H9 (cell line): ENCODE measurements around the gene BCAS3. TPM values are rescaled to one million over a fixed set of nuclear protein-coding genes. Genes with fewer than 3 reads are reported as not detected.

Experiments
- DNase-seq: peaks from one replicate; pipeline ENCODE4 v3.0.0-alpha.2; 2017
- H2AFZ ChIP-seq: one replicate; pipeline ENCODE4 v1.6.1; 2013; ENCODE audit warnings: mild to moderate bottlenecking, low read length, control low read depth, moderate library complexity
- H2AK5ac ChIP-seq: 2 replicates; pipeline ENCODE4 v1.6.1; 2013; ENCODE audit warnings: low read length, control low read depth, mixed read lengths; ENCODE audit not compliant: insufficient read length
- H2BK120ac ChIP-seq: one replicate; pipeline ENCODE4 v1.6.1; 2013; ENCODE audit warnings: low read depth, mild to moderate bottlenecking, low read length, control low read depth, inconsistent platforms; ENCODE audit not compliant: poor library complexity, severe bottlenecking
- H2BK12ac ChIP-seq: 2 replicates; pipeline ENCODE4 v1.6.1; 2013; ENCODE audit warnings: low read length, control low read depth, mixed read lengths, low read depth; ENCODE audit not compliant: insufficient read length
- H2BK15ac ChIP-seq: 2 replicates; pipeline ENCODE4 v1.6.1; 2013; ENCODE audit warnings: low read depth, low read length, control low read depth
- H2BK20ac ChIP-seq: one replicate; pipeline ENCODE4 v1.6.1; 2013; ENCODE audit warnings: low read depth, mild to moderate bottlenecking, low read length, control low read depth, inconsistent platforms; ENCODE audit not compliant: poor library complexity, severe bottlenecking
- H2BK5ac ChIP-seq: 2 replicates; pipeline ENCODE4 v1.6.1; 2013; ENCODE audit warnings: low read length, control low read depth, mixed read lengths; ENCODE audit not compliant: insufficient read length
- H3K14ac ChIP-seq: 2 replicates; pipeline ENCODE4 v1.6.1; 2013; ENCODE audit warnings: low read length, control low read depth; ENCODE audit not compliant: insufficient read depth
- H3K18ac ChIP-seq: 2 replicates; pipeline ENCODE4 v1.6.1; 2013; ENCODE audit warnings: low read depth, mild to moderate bottlenecking, mixed read lengths, low read length, control low read depth; ENCODE audit not compliant: insufficient read length
- H3K23ac ChIP-seq: 2 replicates; pipeline ENCODE4 v1.6.1; 2013; ENCODE audit warnings: low read length, control low read depth, mixed read lengths, low read depth; ENCODE audit not compliant: insufficient read length
- H3K23me2 ChIP-seq: 2 replicates; pipeline ENCODE4 v1.6.1; 2013; ENCODE audit warnings: low read depth, mild to moderate bottlenecking, mixed read lengths, low read length, control low read depth; ENCODE audit not compliant: insufficient read length, poor library complexity, severe bottlenecking
- H3K27ac ChIP-seq: 2 replicates; pipeline ENCODE4 v1.5.1; 2013; ENCODE audit warnings: low read length, control low read depth, mixed read lengths, low read depth; ENCODE audit not compliant: insufficient read length
- H3K27me3 ChIP-seq: 2 replicates; pipeline ENCODE4 v1.6.1; 2013; ENCODE audit warnings: low read length, control low read depth, inconsistent platforms; ENCODE audit not compliant: insufficient read depth
- H3K4ac ChIP-seq: 2 replicates; pipeline ENCODE4 v1.6.1; 2013; ENCODE audit warnings: low read depth, mild to moderate bottlenecking, control low read depth, inconsistent platforms, low read length, moderate library complexity
- H3K4me1 ChIP-seq: 2 replicates; pipeline ENCODE4 v1.6.1; 2013; ENCODE audit warnings: low read length, control low read depth, inconsistent platforms; ENCODE audit not compliant: insufficient read depth
- H3K4me2 ChIP-seq: 2 replicates; pipeline ENCODE4 v1.6.1; 2013; ENCODE audit warnings: low read length, control low read depth, mixed read lengths; ENCODE audit not compliant: insufficient read length, insufficient read depth
- H3K56ac ChIP-seq: 2 replicates; pipeline ENCODE4 v1.6.1; 2013; ENCODE audit warnings: low read depth, mild to moderate bottlenecking, mixed read lengths, low read length, control low read depth; ENCODE audit not compliant: insufficient read length
- H3K79me1 ChIP-seq: 2 replicates; pipeline ENCODE4 v1.6.1; 2013; ENCODE audit warnings: low read depth, mild to moderate bottlenecking, moderate library complexity, low read length, control low read depth, inconsistent platforms; ENCODE audit not compliant: insufficient read depth, poor library complexity, severe bottlenecking
- H3K79me2 ChIP-seq: 2 replicates; pipeline ENCODE4 v1.6.1; 2013; ENCODE audit warnings: low read length, control low read depth, inconsistent platforms; ENCODE audit not compliant: insufficient read depth
- H3K9ac ChIP-seq: 2 replicates; pipeline ENCODE4 v1.6.1; 2013; ENCODE audit warnings: low read length, control low read depth, mixed read lengths; ENCODE audit not compliant: insufficient read length; ENCODE audit errors: extremely low read depth
- H3K9me3 ChIP-seq: one replicate; pipeline ENCODE4 v1.6.1; 2013; ENCODE audit warnings: low read depth, low read length, inconsistent platforms; ENCODE audit not compliant: control insufficient read depth
- H3T11ph ChIP-seq: one replicate; pipeline ENCODE4 v1.6.1; 2013; ENCODE audit warnings: mild to moderate bottlenecking, low read length, control low read depth, inconsistent platforms
- H4K20me1 ChIP-seq: one replicate; pipeline ENCODE4 v1.6.1; 2013; ENCODE audit not compliant: control insufficient read depth, insufficient read length, insufficient read depth
- H4K5ac ChIP-seq: 2 replicates; pipeline ENCODE4 v1.6.1; 2013; ENCODE audit warnings: low read depth, mild to moderate bottlenecking, mixed read lengths, low read length, control low read depth; ENCODE audit not compliant: insufficient read length
- H4K8ac ChIP-seq: replicated peaks from 2 replicates; pipeline ENCODE4 v1.6.1; 2013; ENCODE audit warnings: low read length, control low read depth, mixed read lengths, low read depth; ENCODE audit not compliant: insufficient read length
- H4K91ac ChIP-seq: 2 replicates; pipeline ENCODE4 v1.6.1; 2013; ENCODE audit warnings: low read depth, mild to moderate bottlenecking, moderate library complexity, mixed read lengths, low read length, control low read depth; ENCODE audit not compliant: insufficient read length
- H3K27ac Mint-ChIP-seq, 3 experiments: 2 replicates in 2 of 3; 3 replicates in 1 of 3; pipeline ENCODE4 v1.8.0; 2020 to 2021; ENCODE audit warnings: mixed read lengths in 3 of 3, mild to moderate bottlenecking in 1 of 3, moderate library complexity in 1 of 3
- H3K27me3 Mint-ChIP-seq: 2 replicates; pipeline ENCODE4 v1.8.0; 2021; ENCODE audit warnings: low read depth, mild to moderate bottlenecking, moderate library complexity, mixed read lengths
- H3K36me3 Mint-ChIP-seq, 3 experiments: 2 replicates in 2 of 3; 3 replicates in 1 of 3; pipeline ENCODE4 v1.8.0; 2020 to 2021; ENCODE audit warnings: low read depth in 3 of 3, mixed read lengths in 3 of 3; ENCODE audit not compliant: insufficient read depth in 1 of 3
- H3K4me1 Mint-ChIP-seq, 2 experiments: 2 replicates each; pipeline ENCODE4 v1.8.0; 2020; ENCODE audit warnings: mixed read lengths in 2 of 2
- H3K4me3 Mint-ChIP-seq, 2 experiments: 2 replicates in 1 of 2; 3 replicates in 1 of 2; pipeline ENCODE4 v1.8.0; 2020 to 2021; ENCODE audit warnings: mild to moderate bottlenecking in 2 of 2, mixed read lengths in 2 of 2, moderate library complexity in 1 of 2
- H3K9me3 Mint-ChIP-seq, 2 experiments: 2 replicates in 1 of 2; 3 replicates in 1 of 2; pipeline ENCODE4 v1.8.0; 2020; ENCODE audit warnings: mild to moderate bottlenecking in 2 of 2, mixed read lengths in 2 of 2, moderate library complexity in 1 of 2
- CTCF ChIP-seq: fragments of 200-600 bp; sonication (generic); conservative IDR thresholded peaks from 3 replicates; pipeline ENCODE4 v1.8.0; 2021; ENCODE audit warnings: antibody characterized with exemption, mild to moderate bottlenecking
- WGBS: extraction: QIAGEN DNeasy Blood & Tissue Kit; methylation state at CpG from one replicate; pipeline ENCODE4 v1.1.7; 2013; ENCODE audit warnings: missing lambda C conversion rate, low lambda C conversion rate, mixed read lengths; ENCODE audit not compliant: insufficient read length; ENCODE audit errors: extremely low coverage; 5-methylcytosine and 5-hydroxymethylcytosine counted together
- total RNA-seq: library from RNA; stranded (reverse); gene quantifications from 2 replicates; pipeline ENCODE4 v1.2.1, GENCODE V29; 2021

The BCAS3 gene
- total RNA-seq, 1 experiment from 2014 or later = 22.4 TPM

- Histone ChIP-seq H2BK5ac (no peak overlapping the region), H3T11ph (no peak overlapping the region), H3K4ac (no peak overlapping the region), H2BK120ac (no peak overlapping the region), H2BK20ac (no peak overlapping the region), H3K79me1 (no peaks in the 10 kb centered on the region), H2BK12ac (no peak overlapping the region), H3K9me3 (no peaks in the 10 kb centered on the region), H3K14ac (no peak overlapping the region), H2AK5ac (no peak overlapping the region), H3K27ac (no peak overlapping the region), H4K5ac (no peak overlapping the region), H3K18ac (no peak overlapping the region), H3K23me2 (no peaks in the 10 kb centered on the region), H3K23ac (no peak overlapping the region), H3K56ac (no peak overlapping the region), H4K91ac (no peak overlapping the region), H3K27me3 (no peaks in the 10 kb centered on the region), H4K20me1 (no peaks in the 10 kb centered on the region), H2AFZ (no peak overlapping the region), H3K4me1 (no peaks in the 10 kb centered on the region), H3K79me2 (no peaks in the 10 kb centered on the region), H3K9ac (no peak overlapping the region), H3K4me2 (no peak overlapping the region), H2BK15ac (no peak overlapping the region), H4K8ac (no peak overlapping the region)
- DNase-seq = no peak
- no peaks in the 10 kb centered on the region for H3K27me3 Mint-ChIP-seq
- H3K36me3 Mint-ChIP-seq = no peaks in the 10 kb centered on the region
- WGBS = no CpG with 5 or more reads among the region's 4 CpGs
- no peak overlapping the region for H3K4me3 Mint-ChIP-seq
- no peaks in the 10 kb centered on the region for H3K9me3 Mint-ChIP-seq
- no peak for TF ChIP-seq CTCF
- H3K27ac Mint-ChIP-seq = no peak overlapping the region
- no peaks in the 10 kb centered on the region for H3K4me1 Mint-ChIP-seq
Measured at GRCh38 chr17:61029181-61029580, 351.5 kb downstream of the BCAS3 start.
